ENCODE measurements around the gene TTC7B. TPM values are rescaled to one million over a fixed set of nuclear protein-coding genes. Genes with fewer than 3 reads are reported as not detected.
A peak's percentile ranks its signal among the peaks of the same experiment; 100 is the strongest.

The TTC7B gene
- total RNA-seq, 1 donor from 2014 or later, result 55.5 TPM

- no peak overlapping the region for H3K27ac ChIP-seq (replicated peaks)
- DNase-seq, result no peak
- no peak overlapping the region for H3K4me3 ChIP-seq
- peaks cover 19% of the 10 kb centered on the region for H3K4me1 ChIP-seq
- H3K27me3 ChIP-seq (ENCODE audit: low read depth), result no peaks in the 10 kb centered on the region
- intact Hi-C loops (cut with micrococcal nuclease), result no loop called here
- no peaks in the 10 kb centered on the region for H3K9me3 ChIP-seq (replicated peaks)
- H3K36me3 ChIP-seq, result no peaks in the 10 kb centered on the region
- no peak for TF ChIP-seq CTCF (IDR thresholded peaks at IDR 0.05; ENCODE audit: borderline replicate concordance)
Observed at GRCh38 chr14:90499121-90499520, 317.1 kb downstream of the TTC7B start.

- peaks cover 11% of the 10 kb centered on the region for H3K4me1 ChIP-seq
- H3K4me3 ChIP-seq, result no peak overlapping the region
- intact Hi-C loops (cut with micrococcal nuclease), result no loop called here
- H3K27ac ChIP-seq (replicated peaks), result no peak overlapping the region
- no peaks in the 10 kb centered on the region for H3K36me3 ChIP-seq
- no peaks in the 10 kb centered on the region for H3K27me3 ChIP-seq (ENCODE audit: low read depth)
- DNase-seq, result no peak
- no peaks in the 10 kb centered on the region for H3K9me3 ChIP-seq (replicated peaks)
- TF ChIP-seq CTCF (IDR thresholded peaks at IDR 0.05; ENCODE audit: borderline replicate concordance), result no peak
Observed at GRCh38 chr14:90498198-90498597, 318.0 kb downstream of the TTC7B start.

- Histone ChIP-seq H3K4me1 (peaks cover 19% of the 10 kb centered on the region), H3K4me3 (no peak overlapping the region), H3K36me3 (no peaks in the 10 kb centered on the region), H3K27ac (replicated peaks) (no peak overlapping the region), H3K27me3 (ENCODE audit: low read depth) (no peaks in the 10 kb centered on the region), H3K9me3 (replicated peaks) (no peaks in the 10 kb centered on the region)
- DNase-seq, result no peak
- no peak for TF ChIP-seq CTCF (IDR thresholded peaks at IDR 0.05; ENCODE audit: borderline replicate concordance)
- intact Hi-C loops (cut with micrococcal nuclease), result no loop called here
Observed at GRCh38 chr14:90496379-90496778, 319.9 kb downstream of the TTC7B start.

- DNase-seq, result no peak
- no peak for TF ChIP-seq CTCF (IDR thresholded peaks at IDR 0.05; ENCODE audit: borderline replicate concordance)
- intact Hi-C loops (cut with micrococcal nuclease), result no loop called here
Observed at GRCh38 chr14:90495357-90496276, 320.6 kb downstream of the TTC7B start.

GRCh38 chr14:90491911-90492531 is 324.2 kb downstream of the TTC7B start:
- Histone ChIP-seq H3K4me1 (peaks cover 27% of the 10 kb centered on the region), H3K4me3 (no peak overlapping the region), H3K27me3 (ENCODE audit: low read depth) (no peaks in the 10 kb centered on the region), H3K9me3 (replicated peaks) (no peaks in the 10 kb centered on the region), H3K36me3 (no peaks in the 10 kb centered on the region), H3K27ac (replicated peaks) (peak overlapping the region; percentile 5)
- no peak for TF ChIP-seq CTCF (IDR thresholded peaks at IDR 0.05; ENCODE audit: borderline replicate concordance)
- intact Hi-C loops (cut with micrococcal nuclease), result no loop called here
- no peak for DNase-seq

More at GRCh38 chr14:90495357-90496276, 320.6 kb downstream of the TTC7B start:
- H3K4me3 ChIP-seq, result no peak overlapping the region
- H3K27me3 ChIP-seq (ENCODE audit: low read depth), result no peaks in the 10 kb centered on the region
- peaks cover 20% of the 10 kb centered on the region for H3K4me1 ChIP-seq
- H3K36me3 ChIP-seq, result no peaks in the 10 kb centered on the region
- no peaks in the 10 kb centered on the region for H3K9me3 ChIP-seq (replicated peaks)
- no peak overlapping the region for H3K27ac ChIP-seq (replicated peaks)

Measured in left ventricle myocardium inferior (tissue), 1 donor.